NCI-H226 (cell line): ENCODE results near the gene C1QA.

ENCODE experiments used
- DNase-seq: peaks from one replicate; pipeline ENCODE4 v3.0.0-alpha.2; 2015

C1QA gene, protein sequence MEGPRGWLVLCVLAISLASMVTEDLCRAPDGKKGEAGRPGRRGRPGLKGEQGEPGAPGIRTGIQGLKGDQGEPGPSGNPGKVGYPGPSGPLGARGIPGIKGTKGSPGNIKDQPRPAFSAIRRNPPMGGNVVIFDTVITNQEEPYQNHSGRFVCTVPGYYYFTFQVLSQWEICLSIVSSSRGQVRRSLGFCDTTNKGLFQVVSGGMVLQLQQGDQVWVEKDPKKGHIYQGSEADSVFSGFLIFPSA

DNA sequence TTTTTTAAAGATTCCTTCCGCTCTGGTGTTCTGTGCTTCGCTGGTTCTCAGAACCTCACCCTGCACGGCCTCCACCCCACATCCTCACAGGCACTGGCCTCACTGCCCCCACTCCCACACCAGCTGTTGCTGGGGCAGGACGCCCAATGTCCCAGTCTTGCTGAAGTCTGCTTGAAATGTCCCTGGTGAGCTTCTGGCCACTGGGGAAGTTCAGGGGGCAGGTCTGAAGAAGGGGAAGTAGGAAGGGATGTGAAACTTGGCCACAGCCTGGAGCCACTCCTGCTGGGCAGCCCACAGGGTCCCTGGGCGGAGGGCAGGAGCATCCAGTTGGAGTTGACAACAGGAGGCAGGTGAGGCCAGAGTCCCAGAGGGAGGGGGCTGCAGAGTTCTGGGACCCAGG lies at the start of gene C1QA:
Gene C1QA, plus strand, starts transcription at position 276 of the 400 bp plus-strand sequence. CDS start 989 bp downstream, outside the sequence.
- no peak for DNase-seq

DNA sequence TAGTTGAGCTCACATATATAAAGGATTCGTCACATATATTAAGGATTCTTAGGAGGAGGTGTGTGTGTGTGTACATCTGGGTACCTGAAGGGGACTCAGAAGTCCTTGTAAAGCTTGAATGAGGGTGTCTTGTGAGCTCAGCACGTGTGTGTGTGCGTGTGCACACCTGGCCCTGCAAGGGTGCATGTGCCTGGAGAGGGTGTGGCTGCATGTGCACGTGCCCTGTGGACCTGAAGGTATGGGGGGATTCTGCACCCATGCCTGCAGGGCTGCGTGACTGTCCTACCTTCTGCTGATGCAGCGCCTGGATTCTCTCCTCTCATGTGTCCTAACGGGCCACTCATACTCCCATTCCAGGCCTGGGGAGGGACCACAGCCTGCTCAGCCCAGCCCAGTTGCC lies 49.2 kb upstream of the C1QA start:
- no peak for DNase-seq

- no peak for DNase-seq
Observed at GRCh38 chr1:22588899-22589422, 47.5 kb upstream of the C1QA start.

- peak; percentile 9 for DNase-seq
Observed at GRCh38 chr1:22591576-22591975, 44.9 kb upstream of the C1QA start.

- DNase-seq, result no peak
Observed at GRCh38 chr1:22592051-22592450, 44.4 kb upstream of the C1QA start.

DNA sequence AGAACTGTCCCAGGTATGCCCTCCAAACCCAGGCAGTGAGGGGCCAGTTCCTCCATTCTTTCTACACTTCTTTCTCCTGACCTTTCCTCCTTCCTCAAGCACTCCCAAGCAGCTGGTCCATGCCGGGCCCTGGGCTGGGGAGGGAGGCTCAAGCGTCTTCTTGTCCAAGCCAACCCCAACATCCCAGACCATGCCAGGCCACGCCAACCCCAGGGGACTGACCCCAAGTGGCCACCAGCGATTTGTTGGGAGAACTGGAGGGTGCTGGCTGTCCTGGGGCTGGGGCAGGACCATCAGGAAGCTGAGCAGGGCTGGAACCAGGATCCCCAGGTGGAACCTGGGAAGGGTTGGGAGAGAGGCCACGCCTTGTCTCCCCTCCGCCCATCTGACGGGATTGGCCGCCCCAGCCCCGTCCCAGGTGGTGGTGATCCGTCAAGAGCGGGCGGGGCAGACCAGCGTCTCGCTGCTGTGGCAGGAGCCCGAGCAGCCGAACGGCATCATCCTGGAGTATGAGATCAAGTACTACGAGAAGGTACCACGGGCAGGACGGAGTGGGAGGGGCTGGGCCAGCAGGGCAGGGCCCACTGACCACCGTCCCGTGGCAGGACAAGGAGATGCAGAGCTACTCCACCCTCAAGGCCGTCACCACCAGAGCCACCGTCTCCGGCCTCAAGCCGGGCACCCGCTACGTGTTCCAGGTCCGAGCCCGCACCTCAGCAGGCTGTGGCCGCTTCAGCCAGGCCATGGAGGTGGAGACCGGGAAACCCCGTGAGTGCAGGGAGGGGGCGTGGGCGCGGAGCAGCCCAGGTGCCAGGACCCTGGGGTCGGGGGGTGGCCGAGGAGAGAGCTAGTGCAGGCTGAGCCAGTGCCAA lies 43.3 kb upstream of the C1QA start:
- no peak for DNase-seq

- no peak for DNase-seq
Observed at GRCh38 chr1:22594396-22594795, 42.0 kb upstream of the C1QA start.

DNA sequence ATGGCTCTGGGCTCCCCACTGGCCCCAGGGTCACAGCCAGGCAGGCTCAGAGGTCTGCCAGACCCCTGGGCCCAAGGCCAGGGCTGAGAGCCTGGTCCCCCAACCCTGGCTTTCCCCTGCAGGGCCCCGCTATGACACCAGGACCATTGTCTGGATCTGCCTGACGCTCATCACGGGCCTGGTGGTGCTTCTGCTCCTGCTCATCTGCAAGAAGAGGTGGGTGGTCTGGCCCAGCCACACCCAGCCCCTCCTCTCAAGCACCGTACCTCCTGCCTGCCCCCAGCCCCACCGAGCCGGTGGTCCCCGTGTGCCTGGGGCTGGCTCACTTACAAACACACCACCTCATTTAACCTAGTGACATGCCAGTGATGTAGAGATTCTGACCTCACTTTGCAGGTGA lies 41.3 kb upstream of the C1QA start:
- DNase-seq, result no peak

DNA sequence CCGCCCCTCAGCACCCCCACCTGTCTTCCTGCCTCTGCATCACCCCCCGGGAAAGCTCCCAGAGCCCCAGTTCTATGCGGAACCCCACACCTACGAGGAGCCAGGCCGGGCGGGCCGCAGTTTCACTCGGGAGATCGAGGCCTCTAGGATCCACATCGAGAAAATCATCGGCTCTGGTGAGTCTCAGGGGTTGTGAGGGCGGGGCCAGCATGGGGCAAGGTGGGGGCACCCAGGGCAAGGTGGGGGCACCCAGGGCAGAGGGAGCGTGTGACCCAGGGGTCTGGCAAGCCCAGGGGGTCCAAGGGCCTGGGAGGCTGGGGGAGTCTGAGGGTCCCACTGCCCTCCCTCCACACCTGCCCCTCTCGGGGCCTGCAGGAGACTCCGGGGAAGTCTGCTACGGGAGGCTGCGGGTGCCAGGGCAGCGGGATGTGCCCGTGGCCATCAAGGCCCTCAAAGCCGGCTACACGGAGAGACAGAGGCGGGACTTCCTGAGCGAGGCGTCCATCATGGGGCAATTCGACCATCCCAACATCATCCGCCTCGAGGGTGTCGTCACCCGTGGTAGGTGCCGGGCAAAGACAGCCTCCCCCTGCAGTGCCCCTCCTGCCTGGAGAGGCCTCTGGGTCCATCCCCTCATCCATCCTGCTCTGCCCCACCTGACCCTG lies 39.0 kb upstream of the C1QA start:
- no peak for DNase-seq

GRCh38 chr1:22597996-22598395 lies 38.4 kb upstream of the C1QA start:
- DNase-seq, result no peak

DNA sequence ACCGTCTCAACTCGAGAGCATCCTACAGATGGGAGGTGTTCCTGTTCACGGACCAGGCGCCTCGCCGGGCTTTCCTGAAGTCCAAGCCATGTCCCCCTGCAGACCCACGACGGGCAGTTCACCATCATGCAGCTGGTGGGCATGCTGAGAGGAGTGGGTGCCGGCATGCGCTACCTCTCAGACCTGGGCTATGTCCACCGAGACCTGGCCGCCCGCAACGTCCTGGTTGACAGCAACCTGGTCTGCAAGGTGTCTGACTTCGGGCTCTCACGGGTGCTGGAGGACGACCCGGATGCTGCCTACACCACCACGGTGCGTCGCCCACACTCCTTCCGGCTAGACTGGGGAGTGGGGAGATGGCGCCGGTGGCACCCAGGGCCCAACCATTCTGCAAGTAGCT lies 37.7 kb upstream of the C1QA start:
- no peak for DNase-seq

- DNase-seq, result no peak
Observed at GRCh38 chr1:22600071-22600816, 36.2 kb upstream of the C1QA start.

DNA sequence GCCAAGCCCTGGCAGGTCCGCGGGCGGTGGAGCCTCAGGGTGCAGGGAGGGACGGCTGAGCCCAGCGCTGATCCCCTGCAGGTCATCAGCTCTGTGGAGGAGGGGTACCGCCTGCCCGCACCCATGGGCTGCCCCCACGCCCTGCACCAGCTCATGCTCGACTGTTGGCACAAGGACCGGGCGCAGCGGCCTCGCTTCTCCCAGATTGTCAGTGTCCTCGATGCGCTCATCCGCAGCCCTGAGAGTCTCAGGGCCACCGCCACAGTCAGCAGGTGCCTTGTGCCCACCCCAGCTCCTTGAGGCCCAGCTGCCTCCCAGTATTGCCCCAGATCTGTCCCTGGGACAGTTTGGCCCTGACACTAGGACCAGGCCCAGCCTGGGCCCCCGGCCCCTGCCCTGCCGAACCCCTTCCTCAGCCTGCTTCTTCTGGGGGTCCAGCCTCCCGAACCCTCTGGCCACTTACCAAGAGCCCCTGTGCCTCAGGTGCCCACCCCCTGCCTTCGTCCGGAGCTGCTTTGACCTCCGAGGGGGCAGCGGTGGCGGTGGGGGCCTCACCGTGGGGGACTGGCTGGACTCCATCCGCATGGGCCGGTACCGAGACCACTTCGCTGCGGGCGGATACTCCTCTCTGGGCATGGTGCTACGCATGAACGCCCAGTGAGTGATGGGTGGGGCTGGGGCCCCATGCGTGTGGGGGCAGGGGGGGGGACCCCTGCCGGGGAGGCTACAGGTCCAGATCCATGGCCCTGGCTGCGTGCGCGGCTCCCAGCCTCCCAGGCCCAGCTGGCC lies 35.4 kb upstream of the C1QA start:
- DNase-seq, result no peak

- no peak for DNase-seq
Observed at GRCh38 chr1:22601610-22602009, 34.8 kb upstream of the C1QA start.

GRCh38 chr1:22602060-22602740 lies 34.2 kb upstream of the C1QA start:
- no peak for DNase-seq

- DNase-seq, result no peak
Observed at GRCh38 chr1:22606161-22606560, 30.3 kb upstream of the C1QA start.

DNA sequence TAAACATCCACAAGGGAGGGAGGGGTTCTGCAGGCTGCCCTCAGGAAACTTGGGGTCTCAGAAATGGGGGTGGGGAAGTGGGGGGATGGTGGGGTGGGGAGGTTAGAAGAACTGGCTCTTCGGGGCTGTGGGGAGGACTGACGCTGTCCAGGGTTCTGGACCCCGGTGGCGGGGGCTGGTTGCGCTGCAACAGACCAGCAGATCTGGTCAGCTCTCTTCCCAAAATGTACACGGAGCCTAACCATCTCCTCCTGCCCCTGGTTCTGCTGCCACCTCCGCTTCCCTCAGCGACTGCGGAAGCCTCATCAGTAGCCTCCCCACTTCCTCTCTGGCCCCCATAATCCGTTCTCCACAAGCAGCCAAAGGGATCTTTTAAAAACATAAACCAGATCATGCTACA lies 29.3 kb upstream of the C1QA start:
- DNase-seq, result no peak

DNA sequence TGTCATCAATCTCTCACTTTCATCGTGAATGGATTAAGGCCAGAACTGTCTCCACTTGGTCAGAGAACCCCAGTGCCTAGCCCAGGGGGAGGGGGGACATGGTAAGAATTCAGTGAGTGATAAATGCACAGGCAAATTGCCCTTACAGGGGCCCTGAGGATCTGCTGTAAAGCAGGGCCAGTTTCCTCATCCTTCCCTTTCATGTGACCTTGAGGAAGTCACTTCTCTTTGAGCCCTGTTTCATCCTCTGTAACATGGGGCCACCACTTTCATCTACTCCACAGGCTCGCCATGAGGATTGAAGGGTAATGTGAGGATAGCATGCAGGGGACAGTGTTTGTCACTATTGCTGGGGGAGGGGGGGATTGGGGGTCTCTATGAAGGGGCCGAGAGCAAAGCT lies 28.1 kb upstream of the C1QA start:
- no peak for DNase-seq

- DNase-seq, result no peak
Observed at GRCh38 chr1:22609291-22609690, 27.1 kb upstream of the C1QA start.

- DNase-seq, result peak; percentile 52
Observed at GRCh38 chr1:22611530-22611947, 24.9 kb upstream of the C1QA start.
